NCI-H1930 (cell line): Measurements from ENCODE around the gene PNISR.
A peak's percentile ranks its signal among the peaks of the same experiment; 100 is the strongest.
"Not testable (repeated sequence)": the region's sequence is repeated elsewhere in the genome, so short reads cannot be mapped to it uniquely, and the experiment has no call there.

Experiments
- DNase-seq, 2 experiments: peaks; one replicate each; lab custom pipeline; 2025; lab: John Stamatoyannopoulos, UW

The PNISR gene

DNA sequence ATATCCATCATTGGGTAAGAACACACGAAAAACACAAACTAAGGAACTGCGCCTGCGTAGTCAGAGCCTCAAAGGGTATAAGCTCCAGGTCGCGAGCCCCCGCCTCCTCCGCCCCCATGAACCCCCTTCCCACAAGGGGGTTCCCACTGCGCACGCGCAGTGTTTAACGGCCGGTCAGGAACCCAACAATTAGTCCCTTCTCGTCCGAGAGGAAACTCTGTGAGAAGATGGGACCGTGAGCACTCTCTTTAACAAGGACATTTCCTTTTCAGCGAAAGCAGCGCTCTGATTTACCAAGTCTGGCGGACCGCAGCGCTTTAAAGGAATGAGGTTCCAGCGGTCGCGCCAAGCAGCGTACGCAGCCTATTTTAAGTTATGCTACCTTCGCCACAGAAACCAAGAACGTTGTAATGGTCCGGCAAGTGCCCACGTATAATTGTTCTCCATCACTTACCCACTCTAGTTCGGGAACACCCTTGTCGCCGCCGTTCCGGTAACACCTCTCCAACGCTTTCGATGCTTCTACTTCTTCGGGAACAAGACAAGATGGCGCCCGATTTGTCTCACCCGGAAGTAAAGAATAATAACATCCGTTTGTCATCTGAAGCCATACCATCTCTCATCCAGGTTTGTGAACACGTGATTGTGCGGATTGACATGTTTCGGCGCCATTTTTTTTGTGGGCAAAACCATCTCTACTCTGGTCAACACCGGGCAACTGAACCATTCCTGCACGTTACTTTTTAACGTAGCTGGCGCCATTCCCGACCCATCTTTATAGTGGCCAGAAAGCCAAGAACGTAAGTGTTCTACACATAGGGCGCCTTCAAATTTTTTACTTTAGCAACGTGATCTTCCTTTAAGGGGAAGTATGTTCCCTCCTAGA lies at the start of gene PNISR:
Gene PNISR, minus strand, starts transcription at position 548 of the 886 bp plus-strand sequence. CDS start 10,649 bp downstream, outside the sequence.
- DNase-seq = peak; percentile 94

GRCh38 chr6:99473730-99474129 lies 48.6 kb upstream of the PNISR start:
- DNase-seq = no peak

DNA sequence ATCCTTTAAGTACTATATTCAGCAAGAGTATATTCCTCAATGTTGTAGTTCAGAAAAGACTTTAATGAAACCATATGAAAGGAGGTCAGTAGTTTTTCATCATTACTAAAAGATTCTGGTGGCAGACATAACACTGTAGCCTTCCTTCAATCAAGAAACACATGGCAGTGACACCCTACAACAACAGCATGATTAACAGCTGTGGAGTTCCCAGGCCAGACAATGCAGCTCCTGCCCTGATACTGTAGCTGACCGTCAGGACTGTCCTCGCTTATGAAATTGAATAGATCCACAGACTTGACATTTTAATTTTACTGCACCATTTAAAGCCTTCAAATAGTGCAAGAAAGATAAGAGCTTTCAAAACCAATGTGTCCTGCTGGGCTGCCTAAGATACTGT lies 46.5 kb upstream of the PNISR start:
- no peak for DNase-seq

DNA sequence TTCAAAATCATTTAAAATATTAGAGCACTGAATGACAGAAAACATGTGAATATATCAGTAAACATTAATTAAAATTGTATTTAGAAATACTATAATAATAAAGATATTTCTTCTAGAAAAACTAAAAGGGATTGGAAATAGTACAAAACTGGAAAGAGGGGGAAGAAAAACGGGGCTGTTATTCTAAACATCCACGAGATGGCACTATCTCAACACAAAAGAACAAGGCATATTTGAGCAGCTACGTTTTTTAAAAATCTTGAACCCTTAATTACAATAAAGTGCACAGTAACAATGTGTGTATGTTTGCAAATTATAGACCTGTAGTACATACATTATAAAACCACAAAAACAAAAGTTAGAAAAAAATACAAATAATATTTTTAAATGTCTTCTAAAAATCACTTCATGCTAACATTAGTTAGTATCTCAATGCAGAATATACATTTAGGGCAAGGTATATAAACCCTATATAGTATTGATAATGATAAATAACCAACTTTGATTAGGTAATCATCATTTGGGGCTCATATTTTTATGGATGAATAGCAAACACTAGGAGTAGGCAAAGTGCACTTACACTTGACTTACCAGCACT lies 42.5 kb upstream of the PNISR start:
- DNase-seq = no peak

DNA sequence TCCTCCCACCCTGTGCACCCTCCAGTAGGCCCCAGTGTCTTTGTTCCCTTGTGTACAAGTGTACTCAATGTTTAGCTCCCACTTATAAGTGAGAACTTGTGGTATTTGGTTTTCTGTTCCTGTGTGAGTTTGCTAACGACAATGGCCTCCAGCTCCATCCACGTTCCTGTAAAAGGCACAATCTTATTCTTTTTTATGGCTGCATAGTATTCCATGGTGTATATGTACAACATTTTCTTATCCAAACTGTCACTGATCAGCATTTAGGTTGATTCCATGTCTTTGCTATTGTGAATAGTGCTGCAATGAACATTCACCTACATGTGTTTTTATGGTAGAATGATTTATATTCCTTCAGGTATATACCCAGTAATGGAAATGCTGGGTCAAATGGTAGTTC lies 34.0 kb upstream of the PNISR start:
- not testable (repeated sequence) for DNase-seq

DNA sequence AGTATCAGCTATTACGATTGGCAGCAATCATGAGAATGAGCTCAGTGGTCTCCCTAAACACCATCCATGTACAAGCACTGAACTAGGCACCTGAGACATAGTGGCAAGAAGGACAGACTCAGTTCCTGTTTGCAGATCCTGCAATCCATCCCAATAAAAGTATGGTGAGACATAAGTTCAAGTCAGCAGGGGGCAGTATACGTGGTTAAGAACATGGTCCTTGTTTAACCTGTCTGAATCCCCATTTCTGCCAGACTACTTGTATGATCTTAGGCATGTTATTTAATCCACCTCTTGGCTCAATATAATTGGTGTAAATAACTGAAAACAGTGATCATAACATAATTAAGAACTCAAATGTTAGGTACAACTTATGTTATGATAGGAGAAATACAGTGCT lies 33.2 kb upstream of the PNISR start:
- no peak for DNase-seq

DNA sequence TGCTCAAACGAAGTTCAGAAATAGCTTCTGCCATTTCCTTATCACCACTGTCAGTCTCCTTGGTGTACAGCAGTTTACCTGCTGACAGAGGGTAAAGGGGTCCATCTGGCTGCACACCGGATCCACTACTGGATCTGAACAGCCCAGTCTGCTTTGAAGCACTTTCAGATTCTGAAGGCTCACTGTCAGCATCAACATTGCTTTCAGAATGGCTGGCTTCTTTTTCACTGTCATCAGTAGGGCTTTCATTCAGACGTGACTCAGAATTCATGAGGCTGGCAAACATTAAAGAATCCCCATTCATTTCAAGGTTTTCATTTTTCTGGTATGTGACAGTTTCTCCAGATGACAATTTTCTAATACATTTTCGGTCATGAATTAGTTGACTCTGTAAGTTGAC lies 21.0 kb upstream of the PNISR start:
- DNase-seq = no peak

DNA sequence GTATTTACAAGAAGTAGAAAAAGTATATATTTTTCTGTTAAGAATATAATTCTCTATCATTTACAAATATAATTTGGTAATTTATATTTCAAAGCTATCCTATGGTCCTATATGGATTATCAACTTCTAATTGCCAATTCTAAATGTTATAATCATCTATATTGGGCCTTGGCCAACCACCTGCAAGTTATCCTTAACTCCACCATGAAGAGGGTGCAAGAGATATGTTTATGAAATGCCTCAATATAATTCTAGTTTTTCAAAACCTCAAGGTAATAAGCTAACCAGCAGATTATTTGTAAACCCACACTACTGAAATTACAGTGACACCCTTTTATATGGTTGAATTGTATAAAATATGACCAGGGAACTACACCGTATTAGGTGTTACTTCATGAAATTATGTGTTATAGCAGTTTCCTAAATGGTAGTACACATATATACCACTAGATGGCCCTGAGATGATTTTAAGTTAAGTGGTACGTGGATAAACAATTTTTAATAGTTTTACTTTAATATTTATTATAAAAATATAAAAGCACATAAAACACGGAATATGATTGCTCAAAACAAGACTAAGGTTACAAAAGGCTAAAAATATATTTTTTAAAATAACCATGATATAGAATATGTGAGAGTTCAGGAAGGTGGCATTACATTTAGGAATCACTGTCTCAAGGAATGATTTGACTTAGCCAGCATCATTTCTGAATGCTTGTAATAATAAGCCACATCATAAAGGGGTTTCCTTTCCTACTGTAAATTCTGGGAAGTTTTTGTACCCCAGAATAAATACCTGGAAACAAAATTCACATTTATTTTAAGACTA lies 9.8 kb upstream of the PNISR start:
- no peak for DNase-seq

DNA sequence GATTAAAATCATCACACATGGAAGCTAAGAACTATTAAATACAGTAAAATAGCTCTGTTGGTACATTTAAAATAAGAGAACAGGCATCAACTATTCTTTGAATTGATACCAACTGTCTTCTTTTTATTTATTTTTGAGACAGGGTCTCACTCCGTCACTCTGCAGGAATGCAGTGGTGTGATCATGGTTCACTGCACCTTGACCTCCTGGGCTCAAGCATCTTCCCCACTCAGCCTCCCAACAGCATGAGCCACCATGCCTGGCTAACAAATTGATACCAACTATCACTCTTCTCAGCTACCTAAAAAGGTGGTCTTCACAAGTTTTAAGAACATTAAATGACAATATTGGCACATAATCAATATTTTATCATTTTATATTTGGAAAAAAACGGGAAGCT lies 7.8 kb upstream of the PNISR start:
- DNase-seq = no peak

GRCh38 chr6:99431901-99432300 lies 6.8 kb upstream of the PNISR start:
- no peak for DNase-seq

DNA sequence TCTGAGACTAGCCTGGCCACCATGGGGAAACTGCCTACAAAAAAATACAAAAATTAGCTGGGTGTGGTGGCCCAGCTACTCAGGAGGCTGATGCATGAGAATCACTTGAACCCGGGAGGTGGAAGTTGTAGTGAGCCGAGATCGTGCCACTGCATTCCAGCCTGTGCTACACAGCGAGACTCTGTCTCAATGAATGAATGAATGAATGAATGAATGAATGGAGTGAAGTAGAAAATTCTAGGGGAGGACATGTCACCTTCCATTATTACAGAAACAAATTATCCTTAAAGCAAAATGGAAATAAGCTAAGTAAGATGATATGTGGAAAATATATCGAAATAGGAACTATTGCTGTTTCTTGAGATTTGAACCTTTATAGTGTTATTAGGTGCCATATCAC lies 2.9 kb upstream of the PNISR start:
- DNase-seq = no peak

DNA sequence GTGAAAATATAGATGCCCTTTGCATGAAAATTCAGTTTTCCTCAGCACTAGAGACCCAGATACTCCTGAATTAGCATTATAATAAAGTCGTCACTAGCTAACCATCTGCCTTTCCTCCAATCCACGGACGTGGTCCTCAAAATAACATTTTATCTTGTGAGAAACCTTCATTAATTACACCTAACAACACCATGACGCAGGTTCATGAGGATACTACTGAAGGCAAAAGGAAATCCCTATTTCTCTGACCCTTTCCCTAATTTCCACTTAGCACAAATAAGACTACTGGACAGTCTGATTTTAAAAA lies 1.3 kb upstream of the PNISR start:
- no peak for DNase-seq

GRCh38 chr6:99425647-99426450 lies 741 bp upstream of the PNISR start:
- DNase-seq = peak; percentile 71 to 77

DNA sequence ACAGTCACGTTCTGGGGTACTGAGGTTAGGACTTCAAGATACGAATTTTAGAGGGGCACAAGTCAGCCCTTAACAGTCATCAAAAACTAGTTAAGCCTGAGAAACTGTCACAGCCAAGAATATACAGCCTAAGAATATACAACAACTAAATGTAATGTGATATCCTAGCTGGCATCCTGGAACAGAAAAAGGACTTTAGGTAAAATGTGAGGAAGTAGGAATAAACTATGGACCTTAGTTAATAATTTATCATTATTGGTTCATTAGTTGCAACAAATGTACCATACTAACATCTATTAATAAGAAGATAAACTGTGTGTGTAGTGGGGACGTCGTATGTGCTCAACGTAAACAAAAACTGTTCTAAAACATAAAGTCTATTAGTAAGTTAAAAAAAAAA lies 1.1 kb downstream of the PNISR start:
- no peak for DNase-seq

GRCh38 chr6:99422912-99423311 lies 2.2 kb downstream of the PNISR start:
- DNase-seq = no peak

DNA sequence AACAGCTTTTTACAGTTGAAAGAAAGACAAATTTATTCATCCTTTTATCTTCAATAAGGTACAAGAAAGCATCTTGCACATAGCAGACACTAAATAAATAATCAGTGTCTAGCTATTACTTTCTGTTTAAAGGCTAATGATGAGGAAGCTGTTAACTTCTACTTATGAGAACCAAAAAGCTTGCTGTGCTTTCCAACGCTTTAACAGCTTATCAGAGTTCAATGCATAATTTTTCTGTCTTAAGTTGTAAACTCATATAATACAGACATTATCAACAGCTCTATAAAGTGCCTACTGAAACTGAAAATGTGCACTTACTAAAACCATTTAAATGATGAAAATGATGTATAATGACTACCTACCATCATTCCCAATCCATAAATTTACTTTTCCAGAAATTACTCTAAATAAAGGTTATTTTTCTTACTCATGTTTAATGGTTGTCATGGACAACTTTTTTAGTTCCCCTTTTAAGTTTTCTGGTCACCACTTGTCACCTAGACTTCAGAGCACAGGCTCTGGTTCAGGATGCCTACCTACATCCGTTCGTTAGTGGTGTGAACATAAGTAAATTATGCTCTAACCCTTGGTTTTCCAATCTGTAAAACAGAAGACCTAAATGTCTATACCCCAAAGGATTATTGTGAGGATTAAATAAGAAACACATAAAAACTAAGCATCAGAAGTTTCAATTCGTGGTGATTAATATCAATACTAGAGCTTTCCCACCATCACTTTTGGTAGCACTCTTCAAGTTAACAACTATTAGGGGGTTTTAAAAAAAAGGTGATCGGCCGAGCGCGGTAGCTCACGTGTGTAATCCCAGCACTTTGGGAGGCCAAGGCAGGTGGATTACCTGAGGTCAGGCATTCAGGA lies 8.0 kb downstream of the PNISR start:
- DNase-seq = no peak

DNA sequence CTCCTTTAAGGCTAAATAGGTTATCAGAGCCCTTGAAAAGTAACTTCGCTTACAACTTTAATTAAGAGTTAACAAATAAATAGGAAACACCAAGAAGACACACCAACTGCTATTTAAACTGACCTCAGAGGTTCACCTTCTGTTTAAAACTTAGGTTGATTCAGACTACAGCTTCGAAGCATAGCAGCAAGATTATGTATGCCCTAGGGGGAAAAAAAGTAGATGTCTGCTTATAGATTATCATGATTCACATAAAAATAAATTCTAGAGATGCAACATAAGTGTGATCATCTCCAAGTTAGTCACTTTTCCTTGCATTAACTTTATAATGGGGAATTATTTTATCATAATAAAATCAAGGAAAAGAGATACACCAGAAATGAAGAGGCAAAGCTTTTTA lies 8.9 kb downstream of the PNISR start:
- no peak for DNase-seq

- DNase-seq = no peak
Measured at GRCh38 chr6:99415446-99415845, 9.7 kb downstream of the PNISR start.

DNA sequence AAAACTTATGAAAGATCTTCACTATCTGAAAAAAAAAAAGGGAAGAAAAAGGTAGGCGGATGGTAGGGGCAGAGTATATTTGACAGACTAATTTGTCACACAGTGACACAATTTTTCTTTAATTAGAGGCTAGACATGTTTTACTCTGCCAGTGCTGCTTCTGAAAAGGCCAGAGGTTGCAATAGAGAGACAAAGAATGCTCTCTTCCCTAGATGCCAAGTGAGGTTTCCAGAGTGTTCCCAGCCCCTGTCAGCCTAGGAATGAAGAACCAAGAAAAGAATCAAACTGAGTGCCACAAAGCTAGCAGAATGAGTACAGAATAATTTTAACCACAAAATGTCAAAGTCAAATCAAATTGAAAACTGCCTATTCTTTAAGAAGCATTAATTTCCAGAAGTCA lies 13.0 kb downstream of the PNISR start:
- DNase-seq = no peak

- no peak for DNase-seq
Measured at GRCh38 chr6:99409672-99410071, 15.4 kb downstream of the PNISR start.

GRCh38 chr6:99407076-99407475 lies 18.0 kb downstream of the PNISR start:
- DNase-seq = no peak
